ENCODE results near the gene PDE10A. TPM values are rescaled to one million over a fixed set of nuclear protein-coding genes. Genes with fewer than 3 reads are reported as not detected.

PDE10A gene
- total RNA-seq, 2 donors from 2014 or later = 0.20 TPM; not detected in 1

- no peak for DNase-seq
- no peak for ATAC-seq
- Mint-ChIP-seq H3K4me3 (no peak overlapping the region), H3K36me3 (ENCODE audit: low read depth) (no peaks in the 10 kb centered on the region), H3K27me3 (no peaks in the 10 kb centered on the region), H3K4me1 (no peaks in the 10 kb centered on the region), H3K27ac (no peak overlapping the region)
- H3K9me3 ChIP-seq (ENCODE audit: control insufficient read depth, low read length, poor library complexity, severe bottlenecking) = no peaks in the 10 kb centered on the region
These were observed 29.1 kb upstream of the PDE10A start for GRCh38 chr6:165692106-165692653.

GRCh38 chr6:165689699-165690098 is 26.7 kb upstream of the PDE10A start:
- Mint-ChIP-seq H3K27me3 (no peaks in the 10 kb centered on the region), H3K4me3 (no peak overlapping the region), H3K27ac (no peak overlapping the region), H3K4me1 (no peaks in the 10 kb centered on the region), H3K36me3 (ENCODE audit: low read depth) (no peaks in the 10 kb centered on the region)
- no peak for ATAC-seq
- no peaks in the 10 kb centered on the region for H3K9me3 ChIP-seq (ENCODE audit: control insufficient read depth, low read length, poor library complexity, severe bottlenecking)
- no peak for DNase-seq

DNA sequence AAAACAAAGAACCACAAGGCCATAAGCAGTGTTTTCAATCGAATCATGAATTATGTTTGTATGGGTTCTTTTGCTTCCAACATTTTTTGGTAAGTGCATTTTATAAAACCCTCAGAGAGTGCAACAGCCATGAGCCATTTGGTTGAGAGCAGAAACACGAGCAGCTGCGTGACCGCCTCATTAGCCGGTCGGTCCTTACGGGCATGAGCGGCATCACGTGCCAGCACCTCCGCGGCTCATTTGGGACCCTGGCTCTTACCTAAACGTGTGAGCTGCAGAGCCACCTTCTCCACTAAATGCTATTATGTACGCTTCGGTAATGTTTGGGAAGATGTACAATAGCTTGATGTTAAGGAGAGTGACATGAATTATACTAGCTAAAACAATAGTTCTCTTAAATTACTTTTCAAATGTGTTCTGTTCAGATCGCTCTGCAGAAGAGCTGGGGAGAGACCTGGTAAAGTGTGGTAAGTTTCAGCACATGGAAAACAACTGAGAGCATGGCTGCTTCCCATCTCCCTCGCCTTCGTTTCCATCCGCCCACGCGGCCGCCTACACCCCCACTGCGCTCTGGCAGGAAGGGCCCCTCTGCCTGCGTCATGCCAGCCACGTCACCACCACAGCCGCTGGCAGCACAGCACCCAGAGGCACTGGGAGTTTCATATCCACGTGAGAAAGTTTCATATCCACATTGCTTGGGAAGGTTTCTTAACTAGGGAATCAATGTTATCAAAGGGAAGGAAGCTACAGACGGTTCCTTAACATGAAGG is 23.7 kb upstream of the PDE10A start:
- no peaks in the 10 kb centered on the region for H3K36me3 Mint-ChIP-seq (ENCODE audit: low read depth)

DNA sequence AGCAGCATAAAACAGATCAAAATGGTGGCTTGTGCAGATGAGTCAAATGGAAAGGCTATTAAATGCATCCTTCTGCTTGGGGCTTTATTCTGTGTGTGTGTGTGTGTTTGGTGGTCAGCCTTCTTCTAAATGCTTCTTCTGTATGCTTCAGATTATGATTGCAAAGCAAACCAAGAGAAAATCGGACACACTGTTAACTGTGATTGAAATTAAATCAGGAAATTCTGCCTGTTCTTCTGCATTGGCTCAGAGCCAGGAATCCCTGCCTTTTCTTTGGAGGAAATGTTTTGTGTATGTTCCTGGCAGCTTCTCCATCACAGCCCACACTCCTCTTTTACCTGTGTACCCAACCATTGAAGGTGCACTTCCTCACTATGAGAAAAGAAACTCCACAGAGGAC is 22.3 kb upstream of the PDE10A start:
- DNase-seq = no peak
- no peak for ATAC-seq

More for the DNA sequence above, 23.7 kb upstream of the PDE10A start:
- ATAC-seq = no peak
- H3K9me3 ChIP-seq (ENCODE audit: control insufficient read depth, low read length, poor library complexity, severe bottlenecking) = no peaks in the 10 kb centered on the region
- Mint-ChIP-seq H3K4me1 (no peaks in the 10 kb centered on the region), H3K27ac (no peak overlapping the region), H3K27me3 (no peaks in the 10 kb centered on the region), H3K4me3 (no peak overlapping the region)
- no peak for DNase-seq

DNA sequence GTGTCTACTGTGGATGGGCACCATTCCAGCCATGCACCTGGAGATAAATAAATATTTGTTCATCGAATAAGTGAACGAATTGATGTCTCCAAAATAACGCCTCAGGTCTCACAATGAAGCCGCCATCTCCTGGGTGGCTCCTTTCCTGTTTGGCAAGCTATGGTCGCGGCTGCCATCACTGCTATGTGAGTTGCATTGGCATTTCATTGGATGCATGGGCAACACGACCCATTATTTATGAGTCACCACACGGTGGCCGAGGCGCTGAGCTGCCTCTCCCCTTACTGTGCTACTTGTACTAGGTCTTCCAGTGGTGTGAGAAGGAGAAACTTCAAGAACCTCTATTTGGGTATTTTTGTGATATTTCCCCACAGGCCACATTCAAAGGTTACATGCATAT is 21.3 kb upstream of the PDE10A start:
- no peaks in the 10 kb centered on the region for H3K9me3 ChIP-seq (ENCODE audit: control insufficient read depth, low read length, poor library complexity, severe bottlenecking)
- ATAC-seq (no peak), DNase-seq (no peak)
- Mint-ChIP-seq H3K4me1 (no peaks in the 10 kb centered on the region), H3K27me3 (no peaks in the 10 kb centered on the region), H3K4me3 (no peak overlapping the region), H3K27ac (no peak overlapping the region), H3K36me3 (ENCODE audit: low read depth) (no peaks in the 10 kb centered on the region)

More for the DNA sequence above, 22.3 kb upstream of the PDE10A start:
- no peaks in the 10 kb centered on the region for H3K27me3 Mint-ChIP-seq
- H3K4me1 Mint-ChIP-seq = no peaks in the 10 kb centered on the region
- H3K36me3 Mint-ChIP-seq (ENCODE audit: low read depth) = no peaks in the 10 kb centered on the region
- H3K4me3 Mint-ChIP-seq = no peak overlapping the region
- no peaks in the 10 kb centered on the region for H3K9me3 ChIP-seq (ENCODE audit: control insufficient read depth, low read length, poor library complexity, severe bottlenecking)
- no peak overlapping the region for H3K27ac Mint-ChIP-seq

DNA sequence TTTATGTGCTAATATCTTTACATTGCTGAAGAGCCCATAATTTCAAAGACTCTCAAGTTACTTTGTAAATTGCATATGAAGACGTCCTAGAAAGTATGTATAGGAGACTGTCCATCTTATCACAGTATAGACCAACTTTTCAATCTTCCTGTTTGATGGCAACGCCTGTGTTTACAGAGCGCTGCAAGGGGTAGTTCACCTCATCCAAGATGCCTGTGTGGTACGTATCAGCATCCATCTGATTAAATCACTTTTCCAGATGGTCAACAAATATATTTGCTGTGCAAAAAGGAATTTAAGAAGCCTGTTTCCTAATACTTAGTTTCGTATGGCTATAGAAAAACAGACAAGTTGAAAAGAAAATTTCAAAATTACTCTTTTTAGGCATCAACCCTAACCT is 17.9 kb upstream of the PDE10A start:
- H3K9me3 ChIP-seq (ENCODE audit: control insufficient read depth, low read length, poor library complexity, severe bottlenecking) = no peaks in the 10 kb centered on the region
- no peak overlapping the region for H3K27ac Mint-ChIP-seq
- no peak overlapping the region for H3K4me3 Mint-ChIP-seq
- H3K36me3 Mint-ChIP-seq (ENCODE audit: low read depth) = no peaks in the 10 kb centered on the region
- no peak for DNase-seq
- no peaks in the 10 kb centered on the region for H3K27me3 Mint-ChIP-seq
- no peaks in the 10 kb centered on the region for H3K4me1 Mint-ChIP-seq
- no peak for ATAC-seq

- Mint-ChIP-seq H3K36me3 (ENCODE audit: low read depth) (no peaks in the 10 kb centered on the region), H3K27ac (no peak overlapping the region), H3K27me3 (no peaks in the 10 kb centered on the region), H3K4me1 (no peaks in the 10 kb centered on the region), H3K4me3 (no peak overlapping the region)
- no peak for ATAC-seq
- H3K9me3 ChIP-seq (ENCODE audit: control insufficient read depth, low read length, poor library complexity, severe bottlenecking) = no peaks in the 10 kb centered on the region
- DNase-seq = no peak
These were observed 16.3 kb upstream of the PDE10A start for GRCh38 chr6:165679326-165679725.

GRCh38 chr6:165678904-165679303 is 15.9 kb upstream of the PDE10A start:
- H3K4me3 Mint-ChIP-seq = no peak overlapping the region
- DNase-seq (no peak), ATAC-seq (no peak)
- H3K27me3 Mint-ChIP-seq = no peaks in the 10 kb centered on the region
- no peaks in the 10 kb centered on the region for H3K9me3 ChIP-seq (ENCODE audit: control insufficient read depth, low read length, poor library complexity, severe bottlenecking)
- H3K4me1 Mint-ChIP-seq = no peaks in the 10 kb centered on the region
- H3K36me3 Mint-ChIP-seq (ENCODE audit: low read depth) = no peaks in the 10 kb centered on the region
- H3K27ac Mint-ChIP-seq = no peak overlapping the region

GRCh38 chr6:165678429-165678828 is 15.4 kb upstream of the PDE10A start:
- Mint-ChIP-seq H3K36me3 (ENCODE audit: low read depth) (no peaks in the 10 kb centered on the region), H3K27me3 (no peaks in the 10 kb centered on the region), H3K27ac (no peak overlapping the region), H3K4me1 (no peaks in the 10 kb centered on the region), H3K4me3 (no peak overlapping the region)
- DNase-seq (no peak), ATAC-seq (no peak)
- no peaks in the 10 kb centered on the region for H3K9me3 ChIP-seq (ENCODE audit: control insufficient read depth, low read length, poor library complexity, severe bottlenecking)

- H3K27ac Mint-ChIP-seq = no peak overlapping the region
- H3K4me3 Mint-ChIP-seq = no peak overlapping the region
- no peak for ATAC-seq
- no peaks in the 10 kb centered on the region for H3K9me3 ChIP-seq (ENCODE audit: control insufficient read depth, low read length, poor library complexity, severe bottlenecking)
- H3K36me3 Mint-ChIP-seq (ENCODE audit: low read depth) = no peaks in the 10 kb centered on the region
- H3K4me1 Mint-ChIP-seq = no peaks in the 10 kb centered on the region
- no peaks in the 10 kb centered on the region for H3K27me3 Mint-ChIP-seq
- no peak for DNase-seq
These were observed 14.1 kb upstream of the PDE10A start for GRCh38 chr6:165677091-165677490.

GRCh38 chr6:165676435-165677068 is 13.5 kb upstream of the PDE10A start:
- no peaks in the 10 kb centered on the region for H3K9me3 ChIP-seq (ENCODE audit: control insufficient read depth, low read length, poor library complexity, severe bottlenecking)
- Mint-ChIP-seq H3K27ac (no peak overlapping the region), H3K4me3 (no peak overlapping the region), H3K27me3 (no peaks in the 10 kb centered on the region), H3K4me1 (no peaks in the 10 kb centered on the region), H3K36me3 (ENCODE audit: low read depth) (no peaks in the 10 kb centered on the region)
- ATAC-seq (no peak), DNase-seq (no peak)

DNA sequence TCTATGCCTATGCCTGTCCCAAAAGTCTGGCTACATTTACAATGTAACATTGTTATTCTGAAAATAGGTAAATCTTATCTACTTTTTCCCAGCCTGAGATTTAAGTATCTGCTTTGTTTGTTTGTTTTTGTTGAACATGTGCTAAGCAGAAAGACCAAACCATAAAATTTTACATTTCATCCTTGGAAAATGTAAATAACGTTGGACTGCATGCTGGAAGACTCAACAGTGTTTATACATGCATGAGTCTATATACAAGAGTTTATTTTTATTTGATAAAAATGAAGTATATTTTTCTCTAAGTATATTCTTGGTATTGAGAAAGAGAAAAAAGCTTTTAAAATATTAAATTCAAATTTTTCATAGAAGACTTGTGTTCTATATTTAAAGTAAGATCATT is 12.1 kb upstream of the PDE10A start:
- H3K4me3 Mint-ChIP-seq = no peak overlapping the region
- H3K36me3 Mint-ChIP-seq (ENCODE audit: low read depth) = no peaks in the 10 kb centered on the region
- no peak for DNase-seq
- peaks cover under 1% of the 10 kb centered on the region for H3K27me3 Mint-ChIP-seq
- no peak overlapping the region for H3K27ac Mint-ChIP-seq
- no peaks in the 10 kb centered on the region for H3K4me1 Mint-ChIP-seq
- ATAC-seq = no peak
- no peaks in the 10 kb centered on the region for H3K9me3 ChIP-seq (ENCODE audit: control insufficient read depth, low read length, poor library complexity, severe bottlenecking)

- H3K27ac Mint-ChIP-seq = no peak overlapping the region
- no peak overlapping the region for H3K4me3 Mint-ChIP-seq
- no peaks in the 10 kb centered on the region for H3K9me3 ChIP-seq (ENCODE audit: control insufficient read depth, low read length, poor library complexity, severe bottlenecking)
- H3K27me3 Mint-ChIP-seq = peaks cover 6% of the 10 kb centered on the region
- no peaks in the 10 kb centered on the region for H3K4me1 Mint-ChIP-seq
- H3K36me3 Mint-ChIP-seq (ENCODE audit: low read depth) = no peaks in the 10 kb centered on the region
- ATAC-seq = no peak
- DNase-seq = no peak
These were observed 11.4 kb upstream of the PDE10A start for GRCh38 chr6:165674155-165675029.
